Activated B cell treated with CpG ODN at 0.5 μM for 24 hours (primary cell): Measurements from ENCODE around the gene ADCY5. TPM values are rescaled to one million over a fixed set of nuclear protein-coding genes. Genes with fewer than 3 reads are reported as not detected.

Experiments
- ATAC-seq: fragments of 200-7000 bp; cut with Tn5 transposase; one replicate; pipeline ENCODE4 v1.10.0; 2021; ENCODE audit warnings: low read depth, mild to moderate bottlenecking, moderate library complexity
- CTCF ChIA-PET: fragments of 350-600 bp; sonication (Branson Sonifier 250); formaldehyde crosslinking; loops from one replicate; lab custom pipeline; 2021; ENCODE audit warnings: antibody characterized with exemption; lab: Charles Lee
- POLR2A ChIA-PET: fragments of 350-600 bp; sonication (Branson Sonifier 250); formaldehyde crosslinking; loops from one replicate; lab custom pipeline; 2021; ENCODE audit warnings: antibody characterized with exemption; lab: Charles Lee
- DNase-seq: peaks from one replicate; pipeline ENCODE4 v3.0.0; 2022
- H3K27ac Mint-ChIP-seq: one replicate; pipeline ENCODE4 v1.8.0; 2020; ENCODE audit warnings: mixed read lengths
- H3K27me3 Mint-ChIP-seq: one replicate; pipeline ENCODE4 v1.8.0; 2021; ENCODE audit warnings: mixed read lengths
- H3K36me3 Mint-ChIP-seq: one replicate; pipeline ENCODE4 v1.8.0; 2021; ENCODE audit warnings: low read depth, mixed read lengths
- H3K4me1 Mint-ChIP-seq: one replicate; pipeline ENCODE4 v1.8.0; 2021; ENCODE audit warnings: mixed read lengths
- H3K4me3 Mint-ChIP-seq: one replicate; pipeline ENCODE4 v1.8.0; 2020; ENCODE audit warnings: mild to moderate bottlenecking, mixed read lengths
- H3K9me3 Mint-ChIP-seq: one replicate; pipeline ENCODE4 v1.8.0; 2020; ENCODE audit warnings: mixed read lengths
- intact Hi-C: fragments of 100-400 bp; cut with micrococcal nuclease; formaldehyde crosslinking; loops from one replicate; pipeline ENCODE4 v1.15.1; 2024
- total RNA-seq: library from RNA; stranded (reverse); gene quantifications from 2 replicates; pipeline ENCODE4 v1.2.3, GENCODE V29; 2022
- TF ChIP-seq, protein P1 (sequence below): fragments of 200-600 bp; IDR thresholded peaks from one replicate; pipeline ENCODE4 v1.8.0; 2022; ENCODE audit warnings: antibody characterized with exemption, mild to moderate bottlenecking

The ADCY5 gene
- total RNA-seq, 1 donor from 2014 or later, result not detected

DNA sequence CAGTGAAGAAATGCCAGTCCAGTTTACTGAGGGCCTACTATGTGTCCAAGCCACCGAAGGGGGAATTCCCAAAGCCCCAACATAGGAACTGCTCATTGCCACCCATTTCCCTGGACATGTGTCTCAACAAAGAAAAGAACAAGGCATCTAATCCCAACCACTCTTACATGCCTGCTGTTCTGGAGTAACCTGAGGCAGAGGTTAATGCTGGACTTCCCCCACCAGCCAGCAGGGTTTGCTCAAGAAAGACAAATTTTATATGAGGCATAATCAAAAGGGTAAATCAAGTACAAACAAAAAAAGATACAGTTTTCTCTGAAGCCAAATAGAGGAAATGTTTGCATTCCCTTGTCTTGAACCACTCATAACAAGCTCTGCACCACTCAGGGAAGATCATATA is 4.1 kb downstream of the ADCY5 start:
- no peak for DNase-seq
- H3K27me3 Mint-ChIP-seq, result peaks cover 43% of the 10 kb centered on the region
- POLR2A ChIA-PET, result no interaction called here
- peaks cover 7% of the 10 kb centered on the region for H3K4me1 Mint-ChIP-seq
- H3K4me3 Mint-ChIP-seq, result no peak overlapping the region
- no peak overlapping the region for H3K27ac Mint-ChIP-seq
- H3K9me3 Mint-ChIP-seq, result no peaks in the 10 kb centered on the region
- CTCF ChIA-PET, result no interaction called here
- intact Hi-C loops, result loop anchor here (5.0 kb wide), 2 partner anchors 43 to 113 kb away; no protein-coding TSS in a partner anchor
- H3K36me3 Mint-ChIP-seq, result no peaks in the 10 kb centered on the region
- TF ChIP-seq, protein P1, sequence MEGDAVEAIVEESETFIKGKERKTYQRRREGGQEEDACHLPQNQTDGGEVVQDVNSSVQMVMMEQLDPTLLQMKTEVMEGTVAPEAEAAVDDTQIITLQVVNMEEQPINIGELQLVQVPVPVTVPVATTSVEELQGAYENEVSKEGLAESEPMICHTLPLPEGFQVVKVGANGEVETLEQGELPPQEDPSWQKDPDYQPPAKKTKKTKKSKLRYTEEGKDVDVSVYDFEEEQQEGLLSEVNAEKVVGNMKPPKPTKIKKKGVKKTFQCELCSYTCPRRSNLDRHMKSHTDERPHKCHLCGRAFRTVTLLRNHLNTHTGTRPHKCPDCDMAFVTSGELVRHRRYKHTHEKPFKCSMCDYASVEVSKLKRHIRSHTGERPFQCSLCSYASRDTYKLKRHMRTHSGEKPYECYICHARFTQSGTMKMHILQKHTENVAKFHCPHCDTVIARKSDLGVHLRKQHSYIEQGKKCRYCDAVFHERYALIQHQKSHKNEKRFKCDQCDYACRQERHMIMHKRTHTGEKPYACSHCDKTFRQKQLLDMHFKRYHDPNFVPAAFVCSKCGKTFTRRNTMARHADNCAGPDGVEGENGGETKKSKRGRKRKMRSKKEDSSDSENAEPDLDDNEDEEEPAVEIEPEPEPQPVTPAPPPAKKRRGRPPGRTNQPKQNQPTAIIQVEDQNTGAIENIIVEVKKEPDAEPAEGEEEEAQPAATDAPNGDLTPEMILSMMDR, result no peak
- ATAC-seq, result no peak

DNA sequence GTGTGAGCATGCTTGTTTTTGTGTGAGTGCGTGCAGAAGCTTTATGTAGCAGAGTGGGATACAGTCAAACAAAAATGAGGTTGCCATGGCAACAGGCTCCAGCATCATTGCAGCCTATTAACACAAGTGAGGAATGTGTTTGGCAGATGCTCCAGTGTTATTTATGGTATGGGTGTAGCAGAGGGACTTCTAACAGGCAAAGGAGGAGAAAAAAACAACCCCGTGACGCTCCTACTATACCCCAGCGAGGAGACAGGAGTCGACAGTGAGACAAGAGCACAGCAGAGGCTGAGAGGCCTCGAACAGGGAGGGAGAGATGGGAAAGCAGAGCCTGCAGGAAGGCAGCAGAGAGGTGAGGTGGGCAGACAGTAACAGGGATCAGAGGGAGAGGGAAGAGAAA is 4.9 kb downstream of the ADCY5 start:
- ChIA-PET CTCF (no interaction called here), POLR2A (no interaction called here)
- H3K36me3 Mint-ChIP-seq, result no peaks in the 10 kb centered on the region
- TF ChIP-seq, protein P1, result no peak
- no peaks in the 10 kb centered on the region for H3K9me3 Mint-ChIP-seq
- H3K27ac Mint-ChIP-seq, result no peak overlapping the region
- peaks cover 7% of the 10 kb centered on the region for H3K4me1 Mint-ChIP-seq
- intact Hi-C loops, result no loop called here
- no peak for DNase-seq
- no peak for ATAC-seq
- peaks cover 43% of the 10 kb centered on the region for H3K27me3 Mint-ChIP-seq
- H3K4me3 Mint-ChIP-seq, result no peak overlapping the region

DNA sequence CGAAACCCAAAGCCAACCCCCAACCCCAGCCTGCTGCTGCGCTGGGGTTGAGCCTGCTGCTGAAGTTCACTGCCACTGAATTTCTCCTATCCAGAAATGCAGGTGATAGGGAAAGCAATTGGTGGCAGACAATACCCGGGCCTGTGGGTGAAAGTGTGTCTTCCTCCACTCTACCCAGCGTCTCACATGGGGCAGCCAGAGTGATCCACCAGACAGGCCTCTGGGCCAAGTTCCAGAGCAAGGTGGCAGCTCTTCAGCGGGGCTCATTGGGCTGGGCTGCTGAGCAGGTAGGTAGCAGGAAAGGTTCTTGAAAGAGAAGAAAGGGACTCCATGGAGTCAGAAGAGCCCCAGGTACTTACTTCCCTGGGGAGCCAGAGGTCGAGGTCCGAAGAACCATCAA is 6.0 kb downstream of the ADCY5 start:
- TF ChIP-seq, protein P1, result no peak
- intact Hi-C loops, result no loop called here
- peaks cover 5% of the 10 kb centered on the region for H3K4me1 Mint-ChIP-seq
- DNase-seq, result no peak
- H3K36me3 Mint-ChIP-seq, result no peaks in the 10 kb centered on the region
- H3K27ac Mint-ChIP-seq, result no peak overlapping the region
- H3K4me3 Mint-ChIP-seq, result no peak overlapping the region
- H3K9me3 Mint-ChIP-seq, result no peaks in the 10 kb centered on the region
- no peak for ATAC-seq
- POLR2A ChIA-PET, result no interaction called here
- H3K27me3 Mint-ChIP-seq, result peaks cover 43% of the 10 kb centered on the region
- CTCF ChIA-PET, result no interaction called here

DNA sequence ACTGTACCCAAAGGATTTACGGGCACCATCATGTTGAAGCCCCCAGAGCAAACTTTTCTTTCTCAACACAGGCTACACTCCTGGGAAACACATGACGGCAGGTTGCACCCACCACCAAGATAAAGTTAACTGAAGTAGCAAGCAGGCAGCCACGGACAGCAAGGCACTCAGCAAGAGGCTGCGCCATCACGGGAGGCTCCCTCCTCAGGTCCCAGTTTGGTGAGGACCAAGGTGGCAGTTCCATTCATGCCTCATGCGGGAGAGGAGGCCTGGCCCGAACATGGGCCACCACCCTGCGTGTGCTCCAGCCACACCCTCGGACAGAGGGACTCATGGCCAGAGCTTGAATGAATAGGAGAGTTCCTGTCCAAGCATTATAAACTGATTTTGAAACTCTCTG is 6.8 kb downstream of the ADCY5 start:
- intact Hi-C loops, result no loop called here

DNA sequence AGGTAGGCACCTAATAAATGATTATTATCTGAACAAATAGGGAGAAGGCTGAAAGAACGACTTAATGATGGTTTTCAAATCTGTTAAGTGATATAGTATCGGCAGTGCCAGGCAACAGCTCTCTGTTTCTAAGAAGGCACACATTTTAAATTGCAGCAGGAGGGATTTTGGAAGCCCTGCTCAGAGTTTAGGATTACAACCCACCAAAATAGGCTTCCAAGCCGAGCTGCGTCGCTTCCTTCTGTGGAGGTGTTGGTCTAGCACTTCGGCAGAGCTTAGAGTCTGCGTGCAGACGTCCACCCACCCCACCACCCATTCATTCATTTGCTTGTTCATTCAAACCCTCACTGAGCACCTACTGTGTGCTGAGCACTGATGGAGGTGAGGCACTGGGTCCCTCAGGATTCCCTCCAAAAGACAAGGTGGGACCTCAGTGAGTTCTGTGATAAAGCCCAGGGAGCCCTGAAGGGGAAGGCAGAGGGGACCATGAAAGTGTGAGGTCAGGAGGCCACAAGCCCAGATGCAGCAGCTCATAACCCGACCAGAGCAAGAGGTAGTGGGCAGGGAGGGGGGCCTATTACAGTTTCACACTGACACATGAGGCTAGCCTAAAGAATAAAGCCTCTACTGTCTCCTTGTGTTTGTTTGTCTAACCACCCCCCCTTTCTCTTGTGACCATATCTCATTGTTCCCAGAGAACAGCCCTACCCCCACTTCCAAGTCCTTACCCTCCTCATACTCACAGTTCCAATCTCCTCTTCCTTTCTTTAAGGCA is 8.9 kb downstream of the ADCY5 start:
- no peak overlapping the region for H3K4me3 Mint-ChIP-seq
- no peak for DNase-seq
- no peaks in the 10 kb centered on the region for H3K4me1 Mint-ChIP-seq
- H3K36me3 Mint-ChIP-seq, result no peaks in the 10 kb centered on the region
- no peak overlapping the region for H3K27ac Mint-ChIP-seq
- H3K27me3 Mint-ChIP-seq, result peaks cover 32% of the 10 kb centered on the region
- ATAC-seq, result no peak
- POLR2A ChIA-PET, result no interaction called here
- intact Hi-C loops, result no loop called here
- TF ChIP-seq, protein P1, result no peak
- no peaks in the 10 kb centered on the region for H3K9me3 Mint-ChIP-seq
- CTCF ChIA-PET, result no interaction called here

More for the DNA sequence above, 6.8 kb downstream of the ADCY5 start:
- Mint-ChIP-seq H3K4me1 (peaks cover 5% of the 10 kb centered on the region), H3K36me3 (no peaks in the 10 kb centered on the region), H3K27ac (no peak overlapping the region), H3K4me3 (no peak overlapping the region), H3K9me3 (no peaks in the 10 kb centered on the region), H3K27me3 (peaks cover 48% of the 10 kb centered on the region)
- ATAC-seq, result no peak
- ChIA-PET POLR2A (no interaction called here), CTCF (no interaction called here)
- no peak for DNase-seq
- TF ChIP-seq, protein P1, result no peak
